HepG2 (cell line): Measurements from ENCODE around the gene FANK1. TPM values are rescaled to one million over a fixed set of nuclear protein-coding genes. Genes with fewer than 3 reads are reported as not detected.

ENCODE experiments used
- ATF5 ChIP-seq: sonication (generic); formaldehyde crosslinking; IDR thresholded peaks from 2 replicates; pipeline ENCODE4 v1.4.0; 2020; ENCODE audit warnings: mild to moderate bottlenecking, low read depth, missing genetic modification reagents
- EED ChIP-seq: sonication (generic); formaldehyde crosslinking; IDR thresholded peaks from 2 replicates; pipeline ENCODE4 v1.5.0; 2020; ENCODE audit warnings: mild to moderate bottlenecking, missing genetic modification reagents
- ELF3 ChIP-seq: IDR thresholded peaks from 2 replicates; pipeline ENCODE4 v1.6.1; 2016; ENCODE audit warnings: missing genetic modification reagents, missing compliant biosample characterization
- GABPB1 ChIP-seq: IDR thresholded peaks from 2 replicates; pipeline ENCODE4 v1.6.1; 2016; ENCODE audit warnings: mild to moderate bottlenecking, missing genetic modification reagents, moderate library complexity, missing compliant biosample characterization
- HNF4G ChIP-seq, 2 experiments: sonication (generic) in 1 of 2; formaldehyde crosslinking in 1 of 2; IDR thresholded peaks; 2 replicates each; pipeline versions ENCODE4 v1.4.0 to v1.6.1; 2011 to 2020; ENCODE audit warnings: borderline replicate concordance in 2 of 2, low read depth in 2 of 2, mild to moderate bottlenecking in 2 of 2, low read length in 1 of 2, missing genetic modification reagents in 1 of 2, moderate library complexity in 1 of 2
- KDM5A ChIP-seq: fragments of 200-600 bp; sonication (generic); IDR thresholded peaks from 2 replicates; pipeline ENCODE4 v1.7.0; 2018; ENCODE audit warnings: antibody characterized with exemption, mild to moderate bottlenecking, low read length, borderline replicate concordance
- KLF13 ChIP-seq: sonication (generic); formaldehyde crosslinking; IDR thresholded peaks from 2 replicates; pipeline ENCODE4 v1.4.0; 2020; ENCODE audit warnings: mild to moderate bottlenecking, missing genetic modification reagents
- KMT2A ChIP-seq: sonication (generic); formaldehyde crosslinking; IDR thresholded peaks from 2 replicates; pipeline ENCODE4 v1.4.0; 2020; ENCODE audit warnings: missing genetic modification reagents
- MIER3 ChIP-seq: IDR thresholded peaks from 2 replicates; pipeline ENCODE4 v1.6.1; 2016; ENCODE audit warnings: missing compliant biosample characterization, borderline replicate concordance
- MLLT10 ChIP-seq: sonication (generic); formaldehyde crosslinking; IDR thresholded peaks from 2 replicates; pipeline ENCODE4 v1.4.0; 2020; ENCODE audit warnings: missing genetic modification reagents
- NBN ChIP-seq: fragments of 450-650 bp; conservative IDR thresholded peaks from 2 replicates; pipeline ENCODE4 v1.6.1; 2017
- RBAK ChIP-seq: sonication (generic); formaldehyde crosslinking; IDR thresholded peaks from 2 replicates; pipeline ENCODE4 v1.5.1; 2020; ENCODE audit warnings: mild to moderate bottlenecking, missing genetic modification reagents
- ZNF317 ChIP-seq: sonication (generic); formaldehyde crosslinking; IDR thresholded peaks from 2 replicates; pipeline ENCODE4 v1.5.0; 2020; ENCODE audit warnings: mild to moderate bottlenecking, missing genetic modification reagents
- ZNF614 ChIP-seq: IDR thresholded peaks from 2 replicates; pipeline ENCODE4 v1.6.1; 2018; ENCODE audit warnings: missing biosample characterization, missing genetic modification reagents, inconsistent platforms, borderline replicate concordance
- ZNF883 ChIP-seq: sonication (generic); formaldehyde crosslinking; IDR thresholded peaks from 2 replicates; pipeline ENCODE4 v1.5.1; 2020; ENCODE audit warnings: mild to moderate bottlenecking, missing genetic modification reagents; ENCODE audit errors: not compliant biosample characterization
- ZSCAN21 ChIP-seq: sonication (generic); formaldehyde crosslinking; IDR thresholded peaks from 2 replicates; pipeline ENCODE4 v1.8.0; 2022; ENCODE audit warnings: mild to moderate bottlenecking, missing genetic modification reagents, moderate library complexity, borderline replicate concordance
- polyA plus RNA-seq, 8 experiments: library from polyadenylated mRNA; depleted of rRNA in 3 of 8; stranded (reverse) in 7 of 8; unstranded in 1 of 8; fragments of >200 nt; fragmentation: Illumina TruSeq in 4 of 8; extraction: Trizol in 4 of 8; gene quantifications; 2 replicates each; pipeline versions ENCODE4 v1.2.1 to v1.2.3, GENCODE V29; 2011 to 2016; ENCODE audit warnings: low read depth in 4 of 8, missing spikeins in 1 of 8, mixed read lengths in 1 of 8; ENCODE audit not compliant: insufficient read depth in 1 of 8
- total RNA-seq, 5 experiments: library from RNA; depleted of rRNA; stranded (reverse); fragments of >200 nt; fragmentation: Illumina TruSeq; extraction: Trizol; gene quantifications; 2 replicates each; pipeline ENCODE4 v1.2.3, GENCODE V29; 2016; ENCODE audit warnings: low read depth in 1 of 5

The FANK1 gene
- total and polyA plus RNA-seq, 2 of the 13 experiments (the other 11 are each of a cell fraction or from before 2014, with no cell fraction given) = 0.22 TPM; not detected in 1

GRCh38 chr10:125951290-125951689, 54.9 kb downstream of the FANK1 start (continued):
- peak; percentile 39; the same call in 1 of the 2 replicates for TF ChIP-seq HNF4G (IDR thresholded peaks at IDR 0.05; ENCODE audit: borderline replicate concordance, low read depth, low read length)
- TF ChIP-seq HNF4G (CRISPR knock-in tag; IDR thresholded peaks at IDR 0.05; ENCODE audit: borderline replicate concordance, low read depth) = no peak
- no peak for TF ChIP-seq ZNF883
- no peak for TF ChIP-seq ZNF317 (CRISPR knock-in tag)
- TF ChIP-seq ZNF614 (CRISPR knock-in tag) = 0 out of 2 replicates have a peak, but pooled peaks have one; percentile 24
- TF ChIP-seq KDM5A = no peak
- no peak for TF ChIP-seq MLLT10 (CRISPR knock-in tag)
- TF ChIP-seq KMT2A = no peak
- TF ChIP-seq ATF5 (CRISPR knock-in tag) = no peak
- TF ChIP-seq NBN = no peak
- peak; percentile 47; the same call in 1 of the 2 replicates for TF ChIP-seq ELF3 (CRISPR knock-in tag)
- no peak for TF ChIP-seq EED (CRISPR knock-in tag)
- TF ChIP-seq RBAK (CRISPR knock-in tag) = peak; percentile 37; the same call in 1 of the 2 replicates
- no peak for TF ChIP-seq KLF13
- TF ChIP-seq ZSCAN21 (CRISPR knock-in tag) = no peak
- no peak for TF ChIP-seq MIER3
- TF ChIP-seq GABPB1 (CRISPR knock-in tag) = peak; percentile 37; the same call in 1 of the 2 replicates
